ENCODE data around the gene KCTD18.

KCTD18 gene

DNA sequence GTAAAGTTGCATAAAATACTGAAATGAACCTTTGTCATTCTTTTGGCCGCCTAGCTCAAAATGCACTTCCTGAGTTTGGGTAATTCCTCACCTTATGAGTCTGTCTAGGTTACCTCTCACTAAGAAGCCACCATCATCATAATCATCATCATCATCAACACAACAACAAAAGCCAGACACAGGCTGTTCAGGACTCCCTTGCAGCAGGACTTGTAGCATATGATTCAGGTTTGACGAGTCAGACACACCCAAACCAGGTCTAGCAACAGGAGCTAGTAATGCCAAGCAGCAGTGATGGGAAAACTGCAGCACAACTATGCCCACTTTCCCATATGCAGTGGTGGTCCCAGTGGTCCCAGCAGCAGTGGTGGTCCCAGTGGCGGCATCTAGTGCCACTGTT lies 13.3 kb upstream of the KCTD18 start:
- Histone ChIP-seq H3K4me1 (ENCODE audit: control insufficient read depth, insufficient read depth, low read length, unreplicated experiment) (peaks cover 18% of the 10 kb centered on the region), H3K27ac (ENCODE audit: low read depth, low read length) (no peak overlapping the region), H3K79me2 (ENCODE audit: control insufficient read depth, insufficient read depth, low read length, unreplicated experiment) (peaks cover 20% of the 10 kb centered on the region), H3K27me3 (ENCODE audit: insufficient read depth, low read length) (no peaks in the 10 kb centered on the region; the same call in none of the 2 replicates), H2AFZ (ENCODE audit: low read length, unreplicated experiment) (no peak overlapping the region), H3K4me3 (ENCODE audit: low read depth, low read length) (no peak overlapping the region), H3K36me3 (ENCODE audit: insufficient read depth, low read length) (no peaks in the 10 kb centered on the region)

DNA sequence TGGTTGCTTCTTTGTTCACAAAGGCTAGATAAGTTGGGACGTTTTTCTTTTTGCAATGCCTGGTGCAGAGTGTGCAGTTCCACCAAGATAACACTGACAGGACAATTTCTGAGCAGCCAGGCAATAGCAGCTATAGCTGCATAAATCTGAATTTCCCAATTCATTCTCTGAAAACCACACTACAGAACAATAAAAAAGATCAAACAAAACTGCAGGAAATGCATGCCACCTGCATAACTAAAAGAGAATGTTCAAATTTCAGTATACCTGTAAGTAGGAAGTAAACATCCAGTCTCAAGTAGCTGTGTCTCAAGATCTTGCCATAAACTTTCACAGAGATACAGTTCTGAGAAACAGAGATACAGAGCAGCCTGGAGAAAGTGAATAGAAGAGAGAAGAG lies 5.3 kb upstream of the KCTD18 start:
- H3K79me2 ChIP-seq (ENCODE audit: control insufficient read depth, insufficient read depth, low read length, unreplicated experiment), result no peaks in the 10 kb centered on the region
- H2AFZ ChIP-seq (ENCODE audit: low read length, unreplicated experiment), result no peak overlapping the region
- no peaks in the 10 kb centered on the region for H3K4me1 ChIP-seq (ENCODE audit: control insufficient read depth, insufficient read depth, low read length, unreplicated experiment)
- no peaks in the 10 kb centered on the region for H3K36me3 ChIP-seq (ENCODE audit: insufficient read depth, low read length)
- no peak overlapping the region for H3K27ac ChIP-seq (ENCODE audit: low read depth, low read length)
- H3K27me3 ChIP-seq (ENCODE audit: insufficient read depth, low read length), result peaks cover 4% of the 10 kb centered on the region; the same call in 1 of the 2 replicates
- no peak overlapping the region for H3K4me3 ChIP-seq (ENCODE audit: low read depth, low read length)

DNA sequence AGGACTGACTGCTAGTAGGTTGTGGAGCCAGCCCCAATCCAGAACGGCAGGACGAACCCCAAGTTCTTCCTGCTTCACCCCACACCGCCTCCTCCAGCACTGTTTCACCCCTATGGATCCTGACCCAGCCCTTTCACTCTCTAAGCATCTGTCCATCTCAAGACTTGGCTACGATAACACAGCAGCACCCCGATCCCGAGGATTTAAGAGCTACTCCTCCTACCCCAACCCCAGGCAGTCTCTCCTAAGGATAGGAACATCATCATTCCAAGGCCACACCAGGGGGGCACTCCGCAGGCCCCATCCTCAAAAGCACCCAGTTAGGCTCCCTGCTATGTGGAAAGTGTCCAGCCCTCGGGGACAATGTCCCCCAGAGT lies 645 bp downstream of the KCTD18 start:
- Histone ChIP-seq H2AFZ (ENCODE audit: low read length, unreplicated experiment) (peak overlapping the region; percentile 57), H3K36me3 (ENCODE audit: insufficient read depth, low read length) (peaks cover 4% of the 10 kb centered on the region; the same call in 1 of the 2 replicates), H3K79me2 (ENCODE audit: control insufficient read depth, insufficient read depth, low read length, unreplicated experiment) (peaks cover 5% of the 10 kb centered on the region), H3K27ac (ENCODE audit: low read depth, low read length) (no peak overlapping the region), H3K4me3 (ENCODE audit: low read depth, low read length) (peak overlapping the region; percentile 90), H3K4me1 (ENCODE audit: control insufficient read depth, insufficient read depth, low read length, unreplicated experiment) (no peaks in the 10 kb centered on the region), H3K27me3 (ENCODE audit: insufficient read depth, low read length) (peaks cover under 1% of the 10 kb centered on the region; the same call in 1 of the 2 replicates)

DNA sequence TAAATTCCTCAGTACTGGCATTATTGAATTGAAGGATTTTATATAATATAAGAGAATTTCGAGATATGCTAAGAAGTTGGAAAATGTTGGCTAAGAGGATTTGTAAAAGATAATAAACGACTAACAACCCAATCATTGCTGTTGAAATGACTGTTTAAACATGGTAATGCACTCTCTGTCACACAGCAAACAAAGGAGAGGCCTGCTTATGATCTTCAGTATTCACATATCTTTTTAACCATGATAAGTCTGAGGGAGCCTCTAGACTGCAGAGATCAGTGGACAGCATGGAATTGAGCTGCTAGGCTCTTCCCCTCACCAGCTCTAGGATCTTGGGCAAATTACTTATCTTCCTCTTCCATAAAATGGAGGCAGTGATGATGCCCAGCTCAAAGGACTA lies 2.7 kb downstream of the KCTD18 start:
- Histone ChIP-seq H3K27me3 (ENCODE audit: insufficient read depth, low read length) (no peaks in the 10 kb centered on the region), H3K4me3 (ENCODE audit: low read depth, low read length) (no peak overlapping the region), H3K36me3 (ENCODE audit: insufficient read depth, low read length) (peaks cover 17% of the 10 kb centered on the region), H3K4me1 (ENCODE audit: control insufficient read depth, insufficient read depth, low read length, unreplicated experiment) (no peaks in the 10 kb centered on the region), H2AFZ (ENCODE audit: low read length, unreplicated experiment) (no peak overlapping the region), H3K27ac (ENCODE audit: low read depth, low read length) (no peak overlapping the region), H3K79me2 (ENCODE audit: control insufficient read depth, insufficient read depth, low read length, unreplicated experiment) (peaks cover 5% of the 10 kb centered on the region)

DNA sequence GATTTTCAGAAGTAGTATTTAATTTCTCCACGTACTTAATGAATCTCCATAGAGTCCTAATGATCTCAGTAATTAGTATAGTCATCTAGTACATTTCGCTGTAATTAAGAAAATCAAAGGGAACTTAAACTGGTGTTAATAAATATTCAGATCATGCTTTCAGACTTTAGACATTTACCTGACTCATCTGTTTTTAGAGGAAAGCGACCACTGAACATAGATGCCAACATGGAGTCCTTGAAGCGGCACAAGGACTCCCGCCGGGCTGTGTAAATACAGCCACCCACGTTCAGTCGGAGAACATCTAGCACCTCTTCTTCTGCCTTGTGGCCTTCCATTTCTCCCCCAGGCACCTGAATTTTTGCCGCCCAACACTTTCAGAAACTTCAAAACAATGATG lies 3.2 kb downstream of the KCTD18 start:
- Histone ChIP-seq H3K36me3 (ENCODE audit: insufficient read depth, low read length) (peaks cover 17% of the 10 kb centered on the region), H2AFZ (ENCODE audit: low read length, unreplicated experiment) (no peak overlapping the region), H3K79me2 (ENCODE audit: control insufficient read depth, insufficient read depth, low read length, unreplicated experiment) (peaks cover 5% of the 10 kb centered on the region), H3K4me3 (ENCODE audit: low read depth, low read length) (no peak overlapping the region), H3K27ac (ENCODE audit: low read depth, low read length) (no peak overlapping the region), H3K4me1 (ENCODE audit: control insufficient read depth, insufficient read depth, low read length, unreplicated experiment) (no peaks in the 10 kb centered on the region), H3K27me3 (ENCODE audit: insufficient read depth, low read length) (no peaks in the 10 kb centered on the region)

DNA sequence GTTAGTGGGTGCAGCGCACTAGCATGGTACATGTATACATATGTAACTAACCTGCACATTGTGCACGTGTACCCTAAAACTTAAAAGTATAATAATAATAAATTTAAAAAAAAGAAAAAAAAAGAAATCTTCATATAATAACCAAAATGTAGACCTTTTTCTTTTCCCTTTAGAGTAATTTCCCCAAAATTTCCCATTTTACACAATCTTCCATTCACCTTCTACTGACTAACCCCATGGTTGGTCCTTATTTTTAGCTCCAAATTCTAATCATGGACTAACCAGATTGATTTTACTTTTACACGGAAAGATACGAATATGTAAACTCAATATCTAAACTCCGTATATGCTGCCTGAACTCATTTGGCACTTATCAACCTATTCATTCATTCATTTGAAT lies 7.7 kb downstream of the KCTD18 start:
- no peak overlapping the region for H3K27ac ChIP-seq (ENCODE audit: low read depth, low read length)

DNA sequence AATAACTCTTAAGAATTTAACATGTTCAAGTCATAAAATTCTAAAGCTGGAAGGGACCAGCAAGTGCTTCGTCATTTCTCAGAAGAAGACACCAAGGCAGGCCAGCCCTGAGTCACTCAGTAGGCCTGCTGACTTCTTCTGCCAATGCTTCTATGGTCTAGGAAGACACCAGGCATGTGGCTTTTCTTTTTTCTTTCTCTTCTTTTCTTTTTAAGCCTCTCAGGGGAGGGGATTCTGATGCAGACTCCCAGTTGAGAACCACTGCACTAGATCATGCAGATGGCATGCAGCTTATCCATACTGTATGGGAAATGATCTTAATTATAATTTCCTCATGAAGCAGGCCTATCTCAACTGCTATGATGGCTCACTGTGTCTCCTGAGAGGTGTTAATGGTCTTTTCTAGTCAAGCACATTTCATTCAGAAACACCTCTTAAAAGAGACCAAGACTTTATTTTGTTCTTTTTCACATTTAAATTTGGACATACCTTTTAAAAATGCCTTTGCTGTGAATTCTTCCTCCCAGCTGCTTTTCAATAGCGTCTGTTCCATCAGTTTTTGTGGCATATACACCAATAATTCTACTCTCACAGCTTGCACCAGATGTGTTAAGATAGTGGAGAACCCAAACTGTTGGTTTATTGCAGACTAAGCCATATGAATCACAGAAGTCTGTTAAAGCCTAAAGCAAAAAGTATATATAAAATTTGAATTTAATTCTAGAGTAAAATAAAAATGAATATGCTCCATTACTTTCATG lies 11.3 kb downstream of the KCTD18 start:
- Histone ChIP-seq H3K4me3 (ENCODE audit: low read depth, low read length) (no peak overlapping the region), H3K79me2 (ENCODE audit: control insufficient read depth, insufficient read depth, low read length, unreplicated experiment) (no peaks in the 10 kb centered on the region), H3K27ac (ENCODE audit: low read depth, low read length) (no peak overlapping the region), H3K36me3 (ENCODE audit: insufficient read depth, low read length) (peaks cover 19% of the 10 kb centered on the region), H3K27me3 (ENCODE audit: insufficient read depth, low read length) (no peaks in the 10 kb centered on the region), H2AFZ (ENCODE audit: low read length, unreplicated experiment) (no peak overlapping the region), H3K4me1 (ENCODE audit: control insufficient read depth, insufficient read depth, low read length, unreplicated experiment) (no peaks in the 10 kb centered on the region)

More for the DNA sequence above, 7.7 kb downstream of the KCTD18 start:
- H3K4me1 ChIP-seq (ENCODE audit: control insufficient read depth, insufficient read depth, low read length, unreplicated experiment), result no peaks in the 10 kb centered on the region
- no peak overlapping the region for H3K4me3 ChIP-seq (ENCODE audit: low read depth, low read length)
- H2AFZ ChIP-seq (ENCODE audit: low read length, unreplicated experiment), result no peak overlapping the region
- H3K36me3 ChIP-seq (ENCODE audit: insufficient read depth, low read length), result peaks cover 21% of the 10 kb centered on the region
- H3K79me2 ChIP-seq (ENCODE audit: control insufficient read depth, insufficient read depth, low read length, unreplicated experiment), result no peaks in the 10 kb centered on the region
- no peaks in the 10 kb centered on the region for H3K27me3 ChIP-seq (ENCODE audit: insufficient read depth, low read length)

DNA sequence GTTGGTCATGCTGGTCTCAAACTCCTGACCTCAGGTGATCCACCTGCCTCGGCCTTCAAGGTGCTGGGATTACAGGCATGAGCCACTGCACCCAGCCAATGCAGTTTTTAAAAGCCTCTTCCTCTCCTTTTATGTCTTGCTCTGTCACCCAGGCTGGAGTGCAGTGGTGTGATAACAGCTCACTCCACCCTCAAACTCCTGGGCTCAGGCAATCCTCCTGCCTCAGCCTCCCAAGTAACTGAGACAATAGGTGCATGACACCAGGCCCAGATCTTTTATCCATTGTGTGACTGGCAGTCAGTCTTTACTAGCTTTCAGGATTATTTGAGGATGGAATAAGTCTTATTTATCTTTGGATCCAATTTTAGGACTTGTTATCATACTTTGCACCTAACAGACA lies 13.2 kb downstream of the KCTD18 start:
- Histone ChIP-seq H2AFZ (ENCODE audit: low read length, unreplicated experiment) (no peak overlapping the region), H3K4me1 (ENCODE audit: control insufficient read depth, insufficient read depth, low read length, unreplicated experiment) (no peaks in the 10 kb centered on the region), H3K79me2 (ENCODE audit: control insufficient read depth, insufficient read depth, low read length, unreplicated experiment) (no peaks in the 10 kb centered on the region), H3K27ac (ENCODE audit: low read depth, low read length) (no peak overlapping the region), H3K27me3 (ENCODE audit: insufficient read depth, low read length) (no peaks in the 10 kb centered on the region), H3K4me3 (ENCODE audit: low read depth, low read length) (no peak overlapping the region), H3K36me3 (ENCODE audit: insufficient read depth, low read length) (peaks cover 14% of the 10 kb centered on the region)

DNA sequence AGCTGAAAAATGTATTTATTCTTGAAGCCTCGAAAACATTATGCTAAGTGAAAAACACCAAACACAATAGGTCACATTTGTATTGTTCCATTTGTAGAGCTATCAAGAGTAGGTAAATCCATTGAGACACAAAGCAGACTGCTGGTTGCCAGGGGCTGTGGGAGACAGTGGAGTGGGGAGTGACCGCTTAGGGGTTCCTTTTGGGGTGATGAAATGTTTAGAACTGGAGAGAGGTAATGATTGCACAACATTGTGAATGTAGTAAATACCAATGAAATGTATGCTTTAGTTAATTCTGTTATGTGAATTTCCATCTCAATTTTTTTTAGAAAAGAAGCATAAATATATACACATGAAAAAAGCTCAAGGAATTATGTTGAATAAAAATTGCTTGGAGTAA lies 15.8 kb downstream of the KCTD18 start:
- peaks cover 20% of the 10 kb centered on the region for H3K36me3 ChIP-seq (ENCODE audit: insufficient read depth, low read length)

DNA sequence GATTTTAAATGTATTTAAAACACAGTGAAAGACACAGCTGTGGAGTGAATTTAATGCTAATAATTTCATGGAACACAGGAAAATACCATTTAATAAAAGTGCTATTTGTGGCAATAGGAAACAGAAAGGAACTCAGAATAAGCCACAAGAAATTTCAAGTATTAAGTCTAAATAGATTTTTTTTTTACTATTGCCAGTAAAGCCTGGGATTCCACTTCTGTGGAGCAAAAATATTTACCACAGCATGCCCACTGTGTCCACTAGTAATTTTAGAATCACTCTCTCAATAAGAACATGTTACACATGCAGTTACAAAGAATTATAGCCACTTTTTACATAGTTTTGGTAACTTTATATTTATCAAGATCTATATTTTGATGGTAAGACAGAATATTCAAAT lies 17.2 kb downstream of the KCTD18 start:
- Histone ChIP-seq H3K4me3 (ENCODE audit: low read depth, low read length) (no peak overlapping the region), H3K36me3 (ENCODE audit: insufficient read depth, low read length) (peaks cover 17% of the 10 kb centered on the region), H3K27me3 (ENCODE audit: insufficient read depth, low read length) (no peaks in the 10 kb centered on the region), H3K4me1 (ENCODE audit: control insufficient read depth, insufficient read depth, low read length, unreplicated experiment) (no peaks in the 10 kb centered on the region), H3K79me2 (ENCODE audit: control insufficient read depth, insufficient read depth, low read length, unreplicated experiment) (no peaks in the 10 kb centered on the region), H3K27ac (ENCODE audit: low read depth, low read length) (no peak overlapping the region), H2AFZ (ENCODE audit: low read length, unreplicated experiment) (no peak overlapping the region)

More for the DNA sequence above, 15.8 kb downstream of the KCTD18 start:
- Histone ChIP-seq H3K4me3 (ENCODE audit: low read depth, low read length) (no peak overlapping the region), H2AFZ (ENCODE audit: low read length, unreplicated experiment) (no peak overlapping the region), H3K27ac (ENCODE audit: low read depth, low read length) (no peak overlapping the region), H3K4me1 (ENCODE audit: control insufficient read depth, insufficient read depth, low read length, unreplicated experiment) (no peaks in the 10 kb centered on the region), H3K79me2 (ENCODE audit: control insufficient read depth, insufficient read depth, low read length, unreplicated experiment) (no peaks in the 10 kb centered on the region), H3K27me3 (ENCODE audit: insufficient read depth, low read length) (no peaks in the 10 kb centered on the region)

DNA sequence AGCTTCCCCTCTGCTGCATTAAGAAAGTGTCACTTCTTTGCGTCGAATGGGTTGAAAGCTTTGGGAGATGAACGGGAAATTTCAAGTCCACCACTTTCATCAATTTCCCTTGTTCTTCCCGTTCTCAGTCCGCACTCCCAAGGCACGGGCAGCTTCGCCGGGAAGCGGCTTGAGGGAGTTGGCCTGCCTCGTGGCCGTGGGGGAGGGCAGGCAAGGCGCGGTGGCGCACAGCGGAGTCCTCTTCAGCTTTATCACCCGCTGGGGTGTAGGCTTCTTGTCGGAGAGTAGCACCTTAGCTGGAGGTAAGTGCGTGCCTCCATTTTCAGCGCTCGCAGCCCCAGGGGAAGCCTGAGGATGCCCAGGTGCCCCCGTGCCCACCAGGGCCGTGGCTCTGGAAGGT lies 19.9 kb downstream of the KCTD18 start:
- Histone ChIP-seq H3K27ac (ENCODE audit: low read depth, low read length) (no peak overlapping the region), H3K27me3 (ENCODE audit: insufficient read depth, low read length) (no peaks in the 10 kb centered on the region), H3K36me3 (ENCODE audit: insufficient read depth, low read length) (peaks cover 11% of the 10 kb centered on the region; the same call in 1 of the 2 replicates), H2AFZ (ENCODE audit: low read length, unreplicated experiment) (no peak overlapping the region), H3K4me1 (ENCODE audit: control insufficient read depth, insufficient read depth, low read length, unreplicated experiment) (no peaks in the 10 kb centered on the region), H3K4me3 (ENCODE audit: low read depth, low read length) (no peak overlapping the region), H3K79me2 (ENCODE audit: control insufficient read depth, insufficient read depth, low read length, unreplicated experiment) (no peaks in the 10 kb centered on the region)

Measured in ACC112 (cell line).